K562 (cell line): ENCODE measurements around the gene CLEC3B. TPM values are rescaled to one million over a fixed set of nuclear protein-coding genes. Genes with fewer than 3 reads are reported as not detected.

Experiments
- ATAC-seq: fragments of 200-7000 bp; cut with Tn5 transposase; 3 replicates; pipeline ENCODE4 v1.9.1; 2020; ENCODE audit warnings: moderate library complexity
- BruUV-seq: library from RNA; stranded (reverse); fragments of 400-500 nt; replicated peaks from 2 replicates; lab custom pipeline; 2021; lab: Mats Ljungman, UMichigan
- CTCF ChIA-PET: fragments of 300-600 bp; formaldehyde crosslinking; extraction: SDS; loops from one replicate; lab custom pipeline; 2021; ENCODE audit warnings: low intra/inter-chr PET ratio; lab: Yijun Ruan, JAX
- POLR2A ChIA-PET: fragments of 300-600, 350-650 bp; sonication (Branson Sonifier 250); formaldehyde crosslinking; extraction: SDS; loops from one replicate; lab custom pipeline; 2021; ENCODE audit warnings: antibody characterized with exemption, inconsistent platforms; lab: Yijun Ruan, JAX
- DNase-seq, 4 experiments: peaks; one replicate each; pipeline versions ENCODE4 v3.0.0 to v3.0.0-alpha.2; 2011 to 2018; ENCODE audit warnings: low spot score in 3 of 4, mixed read lengths in 3 of 4; ENCODE audit errors: extremely low read depth in 1 of 4
- FAIRE-seq: peaks from 2 replicates; lab custom pipeline; 2011; peaks lifted over from hg19 to GRCh38; lab: Jason Lieb, UNC
- H2AFZ ChIP-seq: 2 replicates; pipeline ENCODE4 v1.6.0; 2011; ENCODE audit warnings: low read depth, low read length, control low read depth, inconsistent platforms
- H3K27ac ChIP-seq: fragments of 200-600 bp; 3 replicates; pipeline ENCODE4 v1.8.0; 2011; ENCODE audit warnings: low read depth, mild to moderate bottlenecking, control low read depth, inconsistent platforms, low read length, moderate library complexity, mixed read lengths; ENCODE audit errors: extremely low read depth
- H3K27me3 ChIP-seq, 2 experiments: fragments of 300-600 bp in 1 of 2; 2 replicates in 1 of 2; 3 replicates in 1 of 2; pipeline versions ENCODE4 v1.6.0 to v1.8.0; 2011; ENCODE audit warnings: inconsistent platforms in 2 of 2, low read length in 2 of 2, mild to moderate bottlenecking in 1 of 2, mixed read lengths in 1 of 2, moderate library complexity in 1 of 2; ENCODE audit not compliant: control insufficient read depth in 2 of 2, insufficient read depth in 2 of 2
- H3K36me3 ChIP-seq: fragments of 300-600 bp; 3 replicates; pipeline ENCODE4 v1.8.0; 2011; ENCODE audit warnings: mild to moderate bottlenecking, low read length, inconsistent platforms; ENCODE audit not compliant: control insufficient read depth, insufficient read depth
- H3K4me1 ChIP-seq, 2 experiments: fragments of 200-600 bp in 1 of 2; replicated peaks in 1 of 2; 2 replicates in 1 of 2; 3 replicates in 1 of 2; pipeline versions ENCODE4 v1.5.1 to v1.8.0; 2011; ENCODE audit warnings: inconsistent platforms in 2 of 2, low read length in 2 of 2, mild to moderate bottlenecking in 1 of 2, mixed read lengths in 1 of 2, moderate library complexity in 1 of 2; ENCODE audit not compliant: control insufficient read depth in 2 of 2, insufficient read depth in 2 of 2
- H3K4me2 ChIP-seq: 2 replicates; pipeline ENCODE4 v1.6.1; 2011; ENCODE audit warnings: low read length, control low read depth, inconsistent platforms, mixed read lengths; ENCODE audit not compliant: insufficient read depth
- H3K4me3 ChIP-seq: fragments of 200-600 bp; sonication (generic), shearing (Covaris generic); 2 replicates; pipeline ENCODE4 v1.5.1; 2016; ENCODE audit warnings: control low read depth, inconsistent platforms
- H3K79me2 ChIP-seq: fragments of 200-600 bp; 3 replicates; pipeline ENCODE4 v1.8.0; 2011; ENCODE audit warnings: low read length, inconsistent platforms; ENCODE audit not compliant: control insufficient read depth, insufficient read depth
- H3K9ac ChIP-seq, 2 experiments: 2 replicates each; pipeline versions ENCODE4 v1.6.0 to v1.6.1; 2011; ENCODE audit warnings: low read depth in 2 of 2, low read length in 2 of 2, control low read depth in 1 of 2, inconsistent platforms in 1 of 2, mild to moderate bottlenecking in 1 of 2, mixed read lengths in 1 of 2; ENCODE audit not compliant: insufficient read depth in 1 of 2
- H3K9me1 ChIP-seq: one replicate; pipeline ENCODE4 v1.6.0; 2011; ENCODE audit warnings: inconsistent platforms, mild to moderate bottlenecking, low read length, moderate library complexity; ENCODE audit not compliant: control insufficient read depth, insufficient read depth
- H3K9me3 ChIP-seq: replicated peaks from 2 replicates; pipeline ENCODE4 v1.5.1; 2011; ENCODE audit warnings: low read depth, low read length, inconsistent platforms; ENCODE audit not compliant: control insufficient read depth, insufficient read depth
- H4K20me1 ChIP-seq: replicated peaks from 2 replicates; pipeline ENCODE4 v1.6.1; 2011; ENCODE audit warnings: low read length, inconsistent platforms, mixed read lengths; ENCODE audit not compliant: control insufficient read depth, insufficient read depth
- BRD4 ChIP-seq: fragments of 200-600 bp; sonication (generic); IDR thresholded peaks from 2 replicates; pipeline ENCODE4 v1.6.1; 2017; ENCODE audit warnings: inconsistent platforms
- CBX3 ChIP-seq, 2 experiments: IDR thresholded peaks; 1 replicate in 1 of 2; 2 replicates in 1 of 2; pipeline ENCODE4 v1.6.1; 2012; ENCODE audit warnings: inconsistent platforms in 2 of 2, low read length in 2 of 2, borderline replicate concordance in 1 of 2, control low read depth in 1 of 2
- DMBX1 ChIP-seq: fragments of 250-450 bp; sonication (Bioruptor Pico); IDR thresholded peaks from 2 replicates; pipeline ENCODE4 v1.8.0; 2022; ENCODE audit warnings: inconsistent platforms, mild to moderate bottlenecking, moderate library complexity, borderline replicate concordance
- E2F6 ChIP-seq, 2 experiments: IDR thresholded peaks; 2 replicates each; pipeline ENCODE4 v1.6.1; 2011; ENCODE audit warnings: borderline replicate concordance in 1 of 2, control low read depth in 1 of 2, low read depth in 1 of 2, low read length in 1 of 2, mild to moderate bottlenecking in 1 of 2, mixed read lengths in 1 of 2, moderate library complexity in 1 of 2; ENCODE audit not compliant: insufficient read depth in 1 of 2, insufficient read length in 1 of 2, poor library complexity in 1 of 2, severe bottlenecking in 1 of 2; ENCODE audit errors: extremely low read depth in 1 of 2
- EP300 ChIP-seq: IDR thresholded peaks from 2 replicates; pipeline ENCODE4 v1.6.1; 2012; ENCODE audit warnings: low read length, improper control_type of control experiment
- GATA2 ChIP-seq: sonication (generic); formaldehyde crosslinking; IDR thresholded peaks from 2 replicates; pipeline ENCODE4 v1.4.0; 2020; ENCODE audit warnings: mild to moderate bottlenecking, missing genetic modification reagents
- HDGF ChIP-seq: fragments of 450-650 bp; IDR thresholded peaks from 2 replicates; pipeline ENCODE4 v1.6.1; 2016
- HMGXB4 ChIP-seq: sonication (generic); formaldehyde crosslinking; IDR thresholded peaks from 2 replicates; pipeline ENCODE4 v1.8.1; 2023; ENCODE audit warnings: mild to moderate bottlenecking, missing genetic modification reagents
- NCOA1 ChIP-seq: fragments of 450-650 bp; IDR thresholded peaks from 2 replicates; pipeline ENCODE4 v1.6.1; 2016; ENCODE audit warnings: low read depth
- NFYB ChIP-seq: IDR thresholded peaks from 2 replicates; pipeline ENCODE4 v1.6.1; 2011; ENCODE audit warnings: mild to moderate bottlenecking, moderate library complexity; ENCODE audit not compliant: insufficient read length; ENCODE audit errors: extremely low read depth
- RBM15 ChIP-seq: fragments of 200-400 bp; formaldehyde crosslinking; IDR thresholded peaks from 2 replicates; pipeline ENCODE4 v1.6.1; 2018; ENCODE audit warnings: mild to moderate bottlenecking, low read length, moderate library complexity; ENCODE audit not compliant: insufficient read depth
- RFX7 ChIP-seq: fragments of 250-450 bp; sonication (Bioruptor Pico); IDR thresholded peaks from 2 replicates; pipeline ENCODE4 v1.5.1; 2021; ENCODE audit warnings: mild to moderate bottlenecking
- ZBTB11 ChIP-seq, 3 experiments: fragments of 200-800 bp in 1 of 3; fragments of 250-450 bp in 1 of 3; fragments of 450-650 bp in 1 of 3; sonication (Bioruptor Pico) in 1 of 3; sonication (Bioruptor generic) in 1 of 3; formaldehyde crosslinking in 1 of 3; IDR thresholded peaks; 2 replicates each; pipeline versions ENCODE4 v1.6.1 to v1.8.0; 2016 to 2022; ENCODE audit warnings: mild to moderate bottlenecking in 2 of 3, missing genetic modification characterization in 2 of 3, missing compliant biosample characterization in 1 of 3, moderate library complexity in 1 of 3
- ZBTB7A ChIP-seq: IDR thresholded peaks from 2 replicates; pipeline ENCODE4 v1.6.1; 2011; ENCODE audit warnings: low read depth, mild to moderate bottlenecking, low read length, moderate library complexity, borderline replicate concordance; ENCODE audit not compliant: control insufficient read depth
- ZZZ3 ChIP-seq: fragments of 450-650 bp; IDR thresholded peaks from 2 replicates; pipeline ENCODE4 v1.6.1; 2016; ENCODE audit warnings: antibody characterized with exemption, mild to moderate bottlenecking, moderate library complexity
- WGBS: fragments of 100-300 bp; shearing (Covaris generic); methylation state at CpG from one replicate; pipeline ENCODE4 v1.1.6; 2016; ENCODE audit warnings: low coverage, mixed read lengths; ENCODE audit not compliant: insufficient coverage; ENCODE audit errors: missing lambda C conversion rate; 5-methylcytosine and 5-hydroxymethylcytosine counted together
- in situ Hi-C: fragments of 300-500 bp; cut with MboI; formaldehyde crosslinking; loops from 4 replicates; pipeline ENCODE4 v1.15.0; 2018; ENCODE audit warnings: inconsistent platforms, mixed read lengths
- intact Hi-C: fragments of 100-400 bp; cut with micrococcal nuclease; formaldehyde crosslinking; loops from 2 replicates; pipeline ENCODE4 v1.14.2; 2022
- polyA plus RNA-seq, 8 experiments: library from polyadenylated mRNA; depleted of rRNA in 4 of 8; stranded (reverse) in 5 of 8; unstranded in 3 of 8; fragments of >200 nt; fragmentation: Nextera tagmentation in 2 of 8; fragmentation: Illumina TruSeq in 1 of 8; extraction: Ambion mirVana in 2 of 8; extraction: Trizol in 1 of 8; gene quantifications; 2 replicates each; pipeline versions ENCODE4 v1.2.1 to v1.2.3, GENCODE V29; 2011 to 2014; ENCODE audit warnings: inconsistent platforms in 1 of 8, missing spikeins in 1 of 8
- total RNA-seq, 7 experiments: library from RNA; depleted of rRNA in 6 of 7; stranded (reverse); fragments of >200 nt in 6 of 7; fragmentation: Illumina TruSeq in 2 of 7; extraction: Trizol in 2 of 7; gene quantifications; 2 replicates each; pipeline versions ENCODE4 v1.2.1 to v1.2.3, GENCODE V29; 2011 to 2021; ENCODE audit warnings: low replicate concordance in 1 of 7

CLEC3B gene
- total and polyA plus RNA-seq, 9 of the 15 experiments (the other 6 are each of a cell fraction or from before 2014, with no cell fraction given) = not detected

- H3K9me3 ChIP-seq = no peaks in the 10 kb centered on the region
- intact Hi-C loops = no loop called here
- FAIRE-seq (no peak), ATAC-seq (no peak), DNase-seq (no peak)
- H3K4me2 ChIP-seq = no peak overlapping the region
- peak overlapping the region; percentile 76; the same call in 1 of the 2 replicates for H2AFZ ChIP-seq
- H3K9me1 ChIP-seq = no peaks in the 10 kb centered on the region
- in situ Hi-C loops = no loop called here
- no peaks in the 10 kb centered on the region for H4K20me1 ChIP-seq
- no TSS peak for BruUV-seq
- 38% methylated on average over 3 of the region's 3 CpGs for WGBS
- H3K27me3 ChIP-seq = no peaks in the 10 kb centered on the region
- POLR2A ChIA-PET = interaction anchor here (0.9 to 2.6 kb wide), 2 partner anchors 10 to 103 kb away, joined by 3 to 13 read pairs; no protein-coding TSS in a partner anchor
- H3K36me3 ChIP-seq = no peaks in the 10 kb centered on the region
- no peak overlapping the region for H3K4me3 ChIP-seq
- CTCF ChIA-PET = no interaction called here
- H3K27ac ChIP-seq = peak overlapping the region; percentile 94
- peaks cover 18 to 53% of the 10 kb centered on the region in 2 experiments for H3K4me1 ChIP-seq
- 0 out of 4 replicates have a peak overlapping the region, but pooled peaks of 1 of the 2 experiments have one; percentile 82 for H3K9ac ChIP-seq
- H3K79me2 ChIP-seq = no peaks in the 10 kb centered on the region
- TF ChIP-seq BRD4 (peak; percentile 24; the same call in 1 of the 2 replicates), CBX3 (IDR thresholded peaks at IDR 0.05; ENCODE audit: borderline replicate concordance in 1 of 2, low read length in 2 of 2) (no peak), NFYB (no peak), GATA2 (no peak), NCOA1 (no peak), ZZZ3 (no peak), RBM15 (no peak), EP300 (no peak), ZBTB7A (no peak), E2F6 (IDR thresholded peaks at IDR 0.05; ENCODE audit: borderline replicate concordance in 1 of 2, extremely low read depth in 1 of 2, insufficient read depth in 1 of 2, insufficient read length in 1 of 2, low read depth in 1 of 2, low read length in 1 of 2, poor library complexity in 1 of 2, severe bottlenecking in 1 of 2) (no peak), HMGXB4 (no peak), RFX7 (no peak), DMBX1 (CRISPR knock-in tag) (no peak; the same call in 1 of the 2 replicates), HDGF (no peak), ZBTB11 (CRISPR knock-in tag; IDR thresholded peaks at IDR 0.05) (no peak)
These were observed 40.2 kb downstream of the CLEC3B start for GRCh38 chr3:45066109-45066801.
